Endothelial cell of umbilical vein (primary cell): ENCODE data around the gene SH3RF3. TPM values are rescaled to one million over a fixed set of nuclear protein-coding genes. Genes with fewer than 3 reads are reported as not detected.

Source experiments
- BruUV-seq: library from RNA; stranded (reverse); fragments of 400-500 nt; replicated peaks from 2 replicates; lab custom pipeline; 2021; lab: Mats Ljungman, UMichigan
- CTCF ChIA-PET: fragments of 300-600, 350-600 bp; sonication (Branson Sonifier 250); formaldehyde crosslinking; loops from one replicate; lab custom pipeline; 2021; ENCODE audit warnings: antibody characterized with exemption, inconsistent platforms; lab: Charles Lee
- POLR2A ChIA-PET: fragments of 300-600, 350-600 bp; sonication (Branson Sonifier 250); formaldehyde crosslinking; loops from one replicate; lab custom pipeline; 2021; ENCODE audit warnings: antibody characterized with exemption, inconsistent platforms; lab: Charles Lee
- DNase-seq: peaks from one replicate; pipeline ENCODE4 v3.0.0-alpha.2; 2011; ENCODE audit warnings: low read depth, low spot score
- FAIRE-seq: peaks from 2 replicates; lab custom pipeline; 2011; peaks lifted over from hg19 to GRCh38; lab: Jason Lieb, UNC
- H2AFZ ChIP-seq: 2 replicates; pipeline ENCODE4 v1.6.0; 2012; ENCODE audit warnings: low read depth, low read length, control low read depth, inconsistent platforms
- H3K27ac ChIP-seq: 2 replicates; pipeline ENCODE4 v1.5.1; 2011; ENCODE audit warnings: low read depth, mild to moderate bottlenecking, control low read depth, low read length, moderate library complexity; ENCODE audit not compliant: insufficient read depth
- H3K27me3 ChIP-seq, 2 experiments: 2 replicates each; pipeline versions ENCODE4 v1.6.0 to v1.6.1; 2011; ENCODE audit warnings: low read length in 2 of 2, mixed read lengths in 1 of 2; ENCODE audit not compliant: control insufficient read depth in 2 of 2, insufficient read depth in 2 of 2
- H3K36me3 ChIP-seq, 2 experiments: 2 replicates in 1 of 2; 3 replicates in 1 of 2; pipeline ENCODE4 v1.5.1; 2011; ENCODE audit warnings: low read length in 2 of 2, mild to moderate bottlenecking in 1 of 2, moderate library complexity in 1 of 2; ENCODE audit not compliant: control insufficient read depth in 2 of 2, insufficient read depth in 2 of 2; ENCODE audit errors: extremely low read depth in 1 of 2
- H3K4me1 ChIP-seq: 3 replicates; pipeline ENCODE4 v1.5.1; 2011; ENCODE audit warnings: mild to moderate bottlenecking, low read length; ENCODE audit not compliant: control insufficient read depth, insufficient read depth; ENCODE audit errors: extremely low read depth
- H3K4me2 ChIP-seq: 2 replicates; pipeline ENCODE4 v1.6.1; 2011; ENCODE audit warnings: low read length, control low read depth, mixed read lengths; ENCODE audit not compliant: insufficient read depth
- H3K4me3 ChIP-seq, 3 experiments: fragments of 200-600 bp in 1 of 3; sonication (generic), shearing (Covaris generic) in 1 of 3; replicated peaks in 1 of 3; 2 replicates each; pipeline ENCODE4 v1.5.1; 2011 to 2016; ENCODE audit warnings: control low read depth in 3 of 3, low read length in 3 of 3, mild to moderate bottlenecking in 2 of 3, inconsistent platforms in 1 of 3, low read depth in 1 of 3, moderate library complexity in 1 of 3; ENCODE audit not compliant: insufficient read depth in 1 of 3
- H3K79me2 ChIP-seq: 2 replicates; pipeline ENCODE4 v1.6.0; 2012; ENCODE audit warnings: low read length, inconsistent platforms; ENCODE audit not compliant: control insufficient read depth, insufficient read depth
- H3K9ac ChIP-seq: replicated peaks from 2 replicates; pipeline ENCODE3; 2011; ENCODE audit warnings: low read length, control low read depth; ENCODE audit not compliant: insufficient read depth; ENCODE audit errors: extremely low read depth
- H3K9me1 ChIP-seq: replicated peaks from 3 replicates; pipeline ENCODE4 v1.6.0; 2011; ENCODE audit warnings: mild to moderate bottlenecking, low read length; ENCODE audit not compliant: control insufficient read depth, insufficient read depth; ENCODE audit errors: extremely low read depth
- H3K9me3 ChIP-seq: replicated peaks from 2 replicates; pipeline ENCODE4 v1.5.1; 2012; ENCODE audit warnings: low read length, inconsistent platforms; ENCODE audit not compliant: control insufficient read depth, insufficient read depth
- H4K20me1 ChIP-seq: replicated peaks from 2 replicates; pipeline ENCODE3; 2011; ENCODE audit warnings: mild to moderate bottlenecking, low read length; ENCODE audit not compliant: control insufficient read depth, insufficient read depth; ENCODE audit errors: extremely low read depth
- CTCF ChIP-seq, 2 donors: IDR thresholded peaks; 1 replicate in 1 of 2; 2 replicates in 1 of 2; pipeline ENCODE4 v1.5.1; 2011; ENCODE audit warnings: low read length in 2 of 2, mild to moderate bottlenecking in 2 of 2, moderate library complexity in 2 of 2, control low read depth in 1 of 2, inconsistent platforms in 1 of 2, low read depth in 1 of 2; ENCODE audit not compliant: insufficient read depth in 1 of 2; ENCODE audit errors: extremely low read depth in 1 of 2
- EZH2 ChIP-seq: IDR thresholded peaks from 2 replicates; pipeline ENCODE4 v1.6.1; 2012; ENCODE audit warnings: borderline replicate concordance, low read depth, mild to moderate bottlenecking, moderate library complexity, low read length, inconsistent platforms; ENCODE audit not compliant: severe bottlenecking
- FOS ChIP-seq: IDR thresholded peaks from 2 replicates; pipeline ENCODE4 v1.6.1; 2011; ENCODE audit warnings: mild to moderate bottlenecking, low read length, moderate library complexity, borderline replicate concordance; ENCODE audit not compliant: insufficient read depth
- GATA2 ChIP-seq: IDR thresholded peaks from 2 replicates; pipeline ENCODE4 v1.7.0; 2011; ENCODE audit warnings: low read depth, mild to moderate bottlenecking, moderate library complexity, mixed read lengths, low read length; ENCODE audit not compliant: insufficient read length, insufficient read depth
- JUN ChIP-seq: IDR thresholded peaks from 2 replicates; pipeline ENCODE4 v1.6.1; 2011; ENCODE audit warnings: borderline replicate concordance, low read depth; ENCODE audit not compliant: insufficient read length, insufficient read depth
- MAX ChIP-seq: IDR thresholded peaks from 2 replicates; pipeline ENCODE4 v1.6.1; 2011; ENCODE audit not compliant: insufficient read depth, insufficient read length
- MYC ChIP-seq: IDR thresholded peaks from one replicate; pipeline ENCODE4 v1.6.1; 2011; ENCODE audit warnings: mild to moderate bottlenecking, low read depth, low read length
- POLR2A ChIP-seq: IDR thresholded peaks from 2 replicates; pipeline ENCODE4 v1.6.1; 2012; ENCODE audit warnings: low read depth, mild to moderate bottlenecking, control low read depth, low read length
- POLR2AphosphoS5 ChIP-seq: IDR thresholded peaks from 2 replicates; pipeline ENCODE4 v1.6.1; 2012; ENCODE audit warnings: low read depth, mild to moderate bottlenecking, control low read depth, low read length, moderate library complexity; ENCODE audit not compliant: insufficient read depth
- dilution Hi-C: fragments of 300-500 bp; cut with MboI; formaldehyde crosslinking; loops from one replicate; pipeline ENCODE4 v1.15.0; 2019; ENCODE audit warnings: low sequenced_read_pairs; ENCODE audit not compliant: extremely low pct_ligation_motif_present
- intact Hi-C: fragments of 100-400 bp; cut with micrococcal nuclease; formaldehyde crosslinking; loops from one replicate; pipeline ENCODE4 v1.10.0; 2022
- polyA plus RNA-seq, 4 experiments: library from polyadenylated mRNA; depleted of rRNA in 3 of 4; stranded (reverse) in 3 of 4; unstranded in 1 of 4; fragments of >200 nt; gene quantifications; 2 replicates each; pipeline versions ENCODE4 v1.2.1 to v1.2.3, GENCODE V29; 2011 to 2012; ENCODE audit warnings: missing spikeins in 1 of 4
- total RNA-seq: library from RNA; stranded (reverse); gene quantifications from 2 replicates; pipeline ENCODE4 v1.2.3, GENCODE V29; 2021

SH3RF3 gene
- total and polyA plus RNA-seq, 2 donors (not counting 3 experiments of a cell fraction or from before 2014, with no cell fraction given) = 3.8 to 14.7 TPM

DNA sequence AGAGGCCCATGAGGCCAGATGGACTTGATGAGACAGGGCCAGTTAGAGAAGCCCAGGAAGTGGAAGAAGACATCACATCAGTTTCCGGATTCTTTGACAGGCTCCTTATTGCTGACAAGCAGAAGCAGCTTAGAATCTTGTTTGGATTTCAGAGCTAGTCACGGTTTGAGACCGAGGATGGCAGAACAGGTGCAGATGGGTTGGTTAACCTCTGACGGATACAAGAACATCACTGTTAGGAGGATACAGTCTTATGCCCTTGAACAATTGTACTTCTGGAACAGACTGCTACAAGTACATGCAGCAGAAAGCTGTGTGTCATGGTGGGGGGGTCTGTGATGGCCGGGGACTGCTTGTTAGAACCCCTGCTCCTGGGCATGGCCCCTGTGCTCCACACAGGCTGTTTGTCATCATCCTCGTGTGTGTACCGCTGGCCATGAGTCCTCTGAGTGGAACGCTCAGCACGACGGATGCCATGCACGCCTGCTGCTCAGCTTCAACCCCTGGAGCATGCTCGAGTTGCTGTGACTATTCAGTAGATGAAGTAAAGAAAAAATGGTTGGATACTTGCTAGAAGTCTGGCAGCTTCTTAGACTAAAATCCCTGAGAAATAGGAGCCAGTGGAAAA, 217.7 kb downstream of the SH3RF3 start:
- DNase-seq (no peak), FAIRE-seq (no peak)
- dilution Hi-C loops = no loop called here
- intact Hi-C loops = loop anchor here (5.0 kb wide), 1 partner anchor 36 kb away; no protein-coding TSS in a partner anchor
- Histone ChIP-seq H3K9ac (no peak overlapping the region), H3K4me1 (peaks cover 27% of the 10 kb centered on the region), H3K9me3 (no peaks in the 10 kb centered on the region), H2AFZ (no peak overlapping the region), H3K27ac (no peak overlapping the region), H3K79me2 (no peaks in the 10 kb centered on the region), H3K4me2 (no peak overlapping the region), H3K27me3 (no peaks in the 10 kb centered on the region), H4K20me1 (no peaks in the 10 kb centered on the region), H3K36me3 (no peaks in the 10 kb centered on the region), H3K9me1 (no peaks in the 10 kb centered on the region), H3K4me3 (no peak overlapping the region)
- ChIA-PET POLR2A (no interaction called here), CTCF (interaction anchor here (0.9 kb wide), 1 partner anchor 20 kb away, joined by 3 read pairs; no protein-coding TSS in a partner anchor)
- BruUV-seq = no TSS peak
- no peak for TF ChIP-seq CTCF (IDR thresholded peaks at IDR 0.05; ENCODE audit: extremely low read depth in 1 of 2, insufficient read depth in 1 of 2, low read depth in 1 of 2, low read length in 2 of 2)
- TF ChIP-seq EZH2 = no peak
- no peak for TF ChIP-seq MYC
- TF ChIP-seq GATA2 = no peak
- TF ChIP-seq MAX = no peak
- no peak for TF ChIP-seq POLR2A
- no peak for TF ChIP-seq FOS
- TF ChIP-seq POLR2AphosphoS5 = no peak
- no peak for TF ChIP-seq JUN
